ENCODE measurements around the gene CLK3.

The CLK3 gene

DNA sequence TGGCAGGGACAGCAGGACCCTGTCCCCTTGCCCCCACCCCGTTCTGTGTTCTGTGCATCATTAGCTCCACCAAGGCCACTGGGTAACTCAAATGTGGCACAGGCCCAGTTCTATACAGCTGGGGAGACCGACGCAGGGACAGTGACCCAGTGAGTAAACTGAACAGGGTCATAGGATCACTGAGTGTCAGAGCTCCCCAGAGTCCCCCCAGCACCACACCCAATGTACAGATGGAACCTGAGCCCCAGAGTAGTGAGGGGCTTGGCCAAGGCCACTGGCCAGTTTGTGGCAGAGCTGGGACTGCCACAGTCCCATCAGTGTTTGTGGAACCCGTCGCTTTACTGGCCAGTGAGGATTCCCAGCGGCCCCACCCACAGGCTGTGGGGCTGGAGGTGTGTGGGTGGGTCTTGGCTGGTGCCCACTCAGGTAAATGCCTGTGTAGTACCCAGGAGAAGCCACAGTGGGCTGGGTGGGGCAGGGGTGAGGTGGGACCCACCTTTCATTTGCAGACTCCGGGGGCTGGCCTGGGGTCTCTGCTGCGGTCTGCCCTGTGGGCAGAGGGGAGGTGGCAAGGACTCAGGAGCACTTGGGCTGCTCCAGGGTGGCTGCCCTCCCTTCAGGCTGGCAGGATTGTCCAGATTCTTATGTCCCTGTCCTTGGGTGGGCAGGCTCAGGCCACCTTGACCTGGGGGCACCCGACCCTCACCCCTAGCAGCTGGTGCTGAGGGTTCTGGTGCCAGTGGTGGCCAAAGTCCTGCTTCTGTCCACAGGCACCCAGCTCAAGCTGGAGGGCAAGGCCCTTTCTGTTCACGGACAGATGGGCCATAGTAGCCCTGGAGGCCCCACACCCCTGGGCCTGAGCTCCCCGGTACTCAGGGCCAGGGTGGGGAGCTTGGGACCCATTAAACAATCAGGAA is 11.6 kb upstream of the CLK3 start:
- no peak overlapping the region for H3K27ac ChIP-seq (ENCODE audit: low read depth, low read length)
- peaks cover 4% of the 10 kb centered on the region for H3K36me3 ChIP-seq (ENCODE audit: insufficient read depth, low read length)
- H3K27me3 ChIP-seq (ENCODE audit: insufficient read depth, low read length), result no peaks in the 10 kb centered on the region
- H3K4me1 ChIP-seq (ENCODE audit: insufficient read depth, low read length), result no peaks in the 10 kb centered on the region
- no peaks in the 10 kb centered on the region for H3K9me3 ChIP-seq (ENCODE audit: insufficient read depth, low read depth, low read length)
- 89% methylated on average over 11 of the region's 11 CpGs for WGBS
- no peak overlapping the region for H3K9ac ChIP-seq (ENCODE audit: low read depth, low read length)
- H3K4me3 ChIP-seq (ENCODE audit: low read length), result no peak overlapping the region

DNA sequence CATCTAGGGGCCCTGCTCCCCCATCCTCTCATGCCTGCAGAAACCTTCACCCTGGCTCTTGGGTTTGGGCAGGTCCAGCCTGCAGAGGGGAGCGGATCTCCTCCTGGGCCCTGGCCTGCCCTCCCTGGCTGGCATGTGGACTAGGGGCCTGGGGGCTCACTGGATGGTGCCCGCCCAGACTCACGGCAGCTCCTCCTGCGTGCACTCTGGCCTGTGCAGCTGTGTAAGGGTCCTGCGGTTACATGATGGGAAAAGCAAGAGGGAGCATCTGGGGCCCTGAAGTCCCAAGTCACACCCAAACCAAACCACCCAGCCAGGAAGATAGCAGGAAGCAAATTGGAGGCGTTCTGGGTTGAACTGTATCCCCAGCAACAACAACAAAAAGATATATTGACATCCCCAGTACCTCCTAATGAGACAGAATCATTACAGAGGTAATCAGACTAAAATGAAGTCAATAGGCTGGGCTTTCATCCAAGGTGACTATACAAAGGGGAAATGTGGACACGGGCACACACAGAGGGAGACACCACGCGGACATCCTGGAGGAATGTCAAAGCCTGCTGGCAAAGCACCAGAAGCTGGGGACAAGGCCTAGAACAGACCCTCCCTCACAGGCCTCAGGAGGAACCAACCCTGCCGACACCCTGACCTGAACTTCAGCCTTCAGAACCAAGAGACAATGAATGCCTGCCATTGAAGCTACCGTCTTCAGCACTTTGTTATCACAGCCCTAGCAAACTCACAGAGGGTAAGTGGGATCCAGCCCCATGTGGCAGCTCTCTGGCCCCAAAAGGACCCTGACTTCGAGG is 10.4 kb upstream of the CLK3 start:
- 94% methylated on average over 12 of the region's 12 CpGs for WGBS
- Histone ChIP-seq H3K27ac (ENCODE audit: low read depth, low read length) (no peak overlapping the region), H3K4me3 (ENCODE audit: low read length) (no peak overlapping the region), H3K9ac (ENCODE audit: low read depth, low read length) (no peak overlapping the region), H3K27me3 (ENCODE audit: insufficient read depth, low read length) (no peaks in the 10 kb centered on the region), H3K9me3 (ENCODE audit: insufficient read depth, low read depth, low read length) (no peaks in the 10 kb centered on the region), H3K4me1 (ENCODE audit: insufficient read depth, low read length) (no peaks in the 10 kb centered on the region), H3K36me3 (ENCODE audit: insufficient read depth, low read length) (no peaks in the 10 kb centered on the region)

DNA sequence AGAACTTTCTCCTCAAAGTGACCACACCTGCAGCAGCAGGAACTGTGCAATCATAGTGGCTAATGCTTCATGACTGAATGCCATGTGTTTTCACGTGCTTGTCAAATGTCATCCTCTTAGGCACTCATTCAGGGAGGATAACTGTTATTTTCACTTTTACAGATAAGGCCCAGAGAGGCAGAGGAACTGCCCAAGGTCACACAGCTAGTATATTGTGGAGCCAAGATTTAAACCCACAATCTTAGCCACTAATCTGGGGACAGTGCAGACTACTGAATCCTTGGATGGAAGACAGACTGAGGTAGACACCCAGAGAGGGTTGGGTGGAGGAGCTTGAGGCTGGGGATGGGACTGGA is 9.9 kb upstream of the CLK3 start:
- H3K27me3 ChIP-seq (ENCODE audit: insufficient read depth, low read length), result no peaks in the 10 kb centered on the region
- H3K36me3 ChIP-seq (ENCODE audit: insufficient read depth, low read length), result no peaks in the 10 kb centered on the region
- H3K4me3 ChIP-seq (ENCODE audit: low read length), result no peak overlapping the region
- H3K9ac ChIP-seq (ENCODE audit: low read depth, low read length), result no peak overlapping the region
- no peaks in the 10 kb centered on the region for H3K9me3 ChIP-seq (ENCODE audit: insufficient read depth, low read depth, low read length)
- 92% methylated on average over 1 of the region's 1 CpG for WGBS
- no peak overlapping the region for H3K27ac ChIP-seq (ENCODE audit: low read depth, low read length)
- no peaks in the 10 kb centered on the region for H3K4me1 ChIP-seq (ENCODE audit: insufficient read depth, low read length)

DNA sequence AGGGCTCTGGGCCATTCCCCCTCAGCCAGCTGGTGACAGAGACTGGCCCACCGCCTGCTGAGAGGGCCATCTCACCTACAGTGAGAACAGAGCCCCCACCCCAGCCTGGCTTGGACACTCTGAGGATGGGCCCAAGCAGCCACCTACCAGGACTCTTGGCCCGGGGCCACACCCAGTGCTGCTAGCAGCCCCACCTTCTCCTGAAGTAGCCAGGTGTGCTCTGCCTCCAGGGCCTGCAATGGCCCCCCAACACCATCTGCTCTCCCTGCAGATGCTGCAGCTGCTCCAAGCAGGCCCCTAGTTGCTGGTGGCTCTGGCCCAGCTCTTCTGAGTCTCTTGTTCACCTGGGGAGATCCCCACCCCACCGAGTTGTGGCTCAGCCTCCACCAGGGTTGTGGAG is 6.8 kb upstream of the CLK3 start:
- Histone ChIP-seq H3K4me3 (ENCODE audit: low read length) (no peak overlapping the region), H3K9ac (ENCODE audit: low read depth, low read length) (no peak overlapping the region), H3K4me1 (ENCODE audit: insufficient read depth, low read length) (no peaks in the 10 kb centered on the region), H3K9me3 (ENCODE audit: insufficient read depth, low read depth, low read length) (no peaks in the 10 kb centered on the region), H3K36me3 (ENCODE audit: insufficient read depth, low read length) (no peaks in the 10 kb centered on the region), H3K27ac (ENCODE audit: low read depth, low read length) (no peak overlapping the region), H3K27me3 (ENCODE audit: insufficient read depth, low read length) (peaks cover 7% of the 10 kb centered on the region; the same call in 1 of the 2 replicates)
- 91% methylated on average over 3 of the region's 3 CpGs for WGBS

DNA sequence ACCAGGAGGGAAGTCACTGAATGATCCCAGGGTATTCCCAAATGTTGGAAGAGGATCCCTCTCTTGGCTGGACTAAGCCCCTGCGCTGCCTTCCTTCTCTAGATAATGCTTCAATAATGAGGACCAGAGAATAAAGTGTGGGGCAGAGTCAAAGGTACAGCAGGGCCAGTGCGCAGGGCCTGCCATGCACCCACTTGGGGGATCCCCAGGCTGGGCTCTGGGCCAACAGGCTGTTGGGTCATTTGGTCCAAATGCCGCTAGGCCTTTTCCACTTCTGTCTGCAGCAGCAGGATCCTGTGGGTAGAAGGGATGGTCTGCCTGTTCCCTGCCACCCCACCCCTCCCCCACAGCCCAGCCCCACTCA is 5.7 kb upstream of the CLK3 start:
- Histone ChIP-seq H3K4me3 (ENCODE audit: low read length) (no peak overlapping the region), H3K27me3 (ENCODE audit: insufficient read depth, low read length) (peaks cover 7% of the 10 kb centered on the region; the same call in 1 of the 2 replicates), H3K9ac (ENCODE audit: low read depth, low read length) (no peak overlapping the region; the same call in 1 of the 2 replicates), H3K36me3 (ENCODE audit: insufficient read depth, low read length) (no peaks in the 10 kb centered on the region), H3K9me3 (ENCODE audit: insufficient read depth, low read depth, low read length) (no peaks in the 10 kb centered on the region), H3K27ac (ENCODE audit: low read depth, low read length) (no peak overlapping the region), H3K4me1 (ENCODE audit: insufficient read depth, low read length) (no peaks in the 10 kb centered on the region; the same call in 1 of the 2 replicates)
- WGBS, result 92% methylated on average over 3 of the region's 3 CpGs

DNA sequence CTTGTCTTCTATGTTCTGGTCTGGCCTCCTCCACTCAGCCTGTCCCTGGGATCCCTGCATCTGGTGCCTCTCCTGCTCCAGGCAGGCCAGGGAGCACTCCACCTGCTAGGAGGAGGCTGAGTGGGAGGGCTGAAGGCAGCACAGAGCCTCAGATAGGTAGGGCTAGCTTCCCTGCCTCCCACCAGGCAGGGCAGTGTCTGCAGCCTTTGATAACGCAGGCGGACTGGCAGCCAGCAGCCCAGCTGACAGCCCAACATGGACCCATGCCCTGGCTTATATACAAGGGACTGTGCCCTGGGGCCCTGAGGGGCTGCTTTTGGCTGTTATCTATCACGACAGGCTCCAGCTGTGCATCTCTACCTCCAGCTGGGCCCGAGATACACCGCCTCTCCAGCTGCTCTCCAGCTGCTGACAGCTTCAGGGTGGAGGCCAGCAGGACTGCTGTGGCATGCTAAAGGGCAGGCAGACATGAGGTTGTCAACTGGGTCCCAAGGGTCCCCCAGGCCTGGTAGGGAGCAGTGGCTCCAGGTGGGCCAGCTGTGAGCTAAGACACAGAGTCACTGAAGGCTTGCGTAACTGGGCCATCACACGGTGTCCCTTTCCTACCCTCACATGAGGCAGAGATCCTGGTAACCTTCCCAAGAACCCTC is 5.2 kb upstream of the CLK3 start:
- Histone ChIP-seq H3K4me1 (ENCODE audit: insufficient read depth, low read length) (no peaks in the 10 kb centered on the region; the same call in 1 of the 2 replicates), H3K36me3 (ENCODE audit: insufficient read depth, low read length) (no peaks in the 10 kb centered on the region), H3K9me3 (ENCODE audit: insufficient read depth, low read depth, low read length) (no peaks in the 10 kb centered on the region), H3K4me3 (ENCODE audit: low read length) (no peak overlapping the region), H3K27ac (ENCODE audit: low read depth, low read length) (no peak overlapping the region), H3K9ac (ENCODE audit: low read depth, low read length) (no peak overlapping the region; the same call in 1 of the 2 replicates), H3K27me3 (ENCODE audit: insufficient read depth, low read length) (peaks cover 7% of the 10 kb centered on the region; the same call in 1 of the 2 replicates)
- WGBS, result 74% methylated on average over 7 of the region's 7 CpGs

DNA sequence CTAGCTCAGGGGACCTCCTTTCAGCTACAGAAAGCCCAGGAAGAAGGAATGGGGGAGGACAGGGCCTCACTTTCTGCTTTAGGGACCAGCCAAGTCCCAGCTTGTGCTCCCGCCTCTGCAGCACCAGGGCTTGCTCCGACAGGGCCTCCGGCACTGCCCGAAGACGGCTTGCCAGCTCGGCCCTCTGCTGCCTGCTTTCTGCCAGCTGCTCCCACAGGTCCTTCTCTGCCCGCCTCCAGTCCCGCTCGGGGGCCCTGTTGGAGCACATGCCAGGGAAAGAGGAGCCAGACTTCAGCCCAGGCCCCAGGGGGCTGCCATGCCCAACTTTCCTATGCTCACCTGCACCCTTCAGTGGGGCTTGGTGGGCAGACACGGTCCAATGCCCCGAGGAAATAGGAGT is 4.3 kb upstream of the CLK3 start:
- no peaks in the 10 kb centered on the region for H3K9me3 ChIP-seq (ENCODE audit: insufficient read depth, low read depth, low read length)
- no peaks in the 10 kb centered on the region; the same call in 1 of the 2 replicates for H3K4me1 ChIP-seq (ENCODE audit: insufficient read depth, low read length)
- no peak overlapping the region for H3K9ac ChIP-seq (ENCODE audit: low read depth, low read length)
- H3K27ac ChIP-seq (ENCODE audit: low read depth, low read length), result no peak overlapping the region
- WGBS, result 94% methylated on average over 11 of the region's 11 CpGs
- H3K36me3 ChIP-seq (ENCODE audit: insufficient read depth, low read length), result no peaks in the 10 kb centered on the region
- H3K4me3 ChIP-seq (ENCODE audit: low read length), result no peak overlapping the region
- H3K27me3 ChIP-seq (ENCODE audit: insufficient read depth, low read length), result peaks cover 7% of the 10 kb centered on the region; the same call in 1 of the 2 replicates

DNA sequence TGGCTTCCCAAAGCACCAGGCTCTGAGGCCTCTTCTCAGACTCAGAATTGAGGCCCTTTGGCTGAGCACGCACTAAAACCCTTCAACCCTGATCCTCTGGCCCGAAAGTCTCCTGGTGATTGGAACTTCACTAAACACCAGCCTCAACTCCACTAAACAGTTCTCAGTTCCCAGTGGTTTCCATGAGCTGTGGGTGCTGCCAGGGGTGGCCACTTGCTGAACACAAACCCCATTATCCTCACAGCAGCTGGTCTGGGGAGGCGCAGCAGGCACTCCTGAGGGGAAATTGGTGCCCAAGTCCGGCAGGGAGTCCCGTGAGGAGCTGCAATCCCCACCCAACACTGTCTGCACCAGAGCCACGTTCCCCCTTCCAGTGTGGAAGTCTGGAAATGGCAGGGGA is 3.8 kb upstream of the CLK3 start:
- WGBS, result 93% methylated on average over 6 of the region's 6 CpGs
- no peak overlapping the region for H3K4me3 ChIP-seq (ENCODE audit: low read length)
- peaks cover 7% of the 10 kb centered on the region; the same call in 1 of the 2 replicates for H3K27me3 ChIP-seq (ENCODE audit: insufficient read depth, low read length)
- H3K27ac ChIP-seq (ENCODE audit: low read depth, low read length), result no peak overlapping the region
- no peak overlapping the region for H3K9ac ChIP-seq (ENCODE audit: low read depth, low read length)
- H3K9me3 ChIP-seq (ENCODE audit: insufficient read depth, low read depth, low read length), result no peaks in the 10 kb centered on the region
- no peaks in the 10 kb centered on the region for H3K36me3 ChIP-seq (ENCODE audit: insufficient read depth, low read length)
- peaks cover 3% of the 10 kb centered on the region; the same call in 1 of the 2 replicates for H3K4me1 ChIP-seq (ENCODE audit: insufficient read depth, low read length)

DNA sequence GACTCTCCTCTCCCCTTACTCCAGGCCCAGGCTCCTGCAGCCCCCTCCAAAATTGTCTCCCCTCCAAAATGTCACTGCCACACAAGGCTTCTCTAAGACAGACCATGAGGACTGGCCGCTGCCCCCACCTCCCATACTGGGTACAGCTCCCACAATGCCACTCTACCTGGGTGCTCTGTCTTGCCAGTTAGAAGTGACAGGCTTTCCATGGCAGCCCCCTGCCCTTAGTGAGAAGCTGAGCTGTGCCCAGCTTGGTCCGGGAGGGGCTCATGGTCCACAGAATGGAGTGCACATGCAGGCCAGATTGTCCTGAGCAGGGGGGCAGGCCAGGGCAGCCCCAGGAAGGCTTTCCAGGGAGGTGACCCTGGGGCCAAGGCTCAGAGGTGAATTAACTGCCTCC is 3.0 kb upstream of the CLK3 start:
- Histone ChIP-seq H3K4me1 (ENCODE audit: insufficient read depth, low read length) (peaks cover 6% of the 10 kb centered on the region; the same call in 1 of the 2 replicates), H3K27ac (ENCODE audit: low read depth, low read length) (no peak overlapping the region), H3K9me3 (ENCODE audit: insufficient read depth, low read depth, low read length) (no peaks in the 10 kb centered on the region), H3K9ac (ENCODE audit: low read depth, low read length) (no peak overlapping the region), H3K36me3 (ENCODE audit: insufficient read depth, low read length) (no peaks in the 10 kb centered on the region), H3K27me3 (ENCODE audit: insufficient read depth, low read length) (peaks cover 7% of the 10 kb centered on the region; the same call in 1 of the 2 replicates), H3K4me3 (ENCODE audit: low read length) (no peak overlapping the region)
- WGBS, result 85% methylated on average over 2 of the region's 2 CpGs

DNA sequence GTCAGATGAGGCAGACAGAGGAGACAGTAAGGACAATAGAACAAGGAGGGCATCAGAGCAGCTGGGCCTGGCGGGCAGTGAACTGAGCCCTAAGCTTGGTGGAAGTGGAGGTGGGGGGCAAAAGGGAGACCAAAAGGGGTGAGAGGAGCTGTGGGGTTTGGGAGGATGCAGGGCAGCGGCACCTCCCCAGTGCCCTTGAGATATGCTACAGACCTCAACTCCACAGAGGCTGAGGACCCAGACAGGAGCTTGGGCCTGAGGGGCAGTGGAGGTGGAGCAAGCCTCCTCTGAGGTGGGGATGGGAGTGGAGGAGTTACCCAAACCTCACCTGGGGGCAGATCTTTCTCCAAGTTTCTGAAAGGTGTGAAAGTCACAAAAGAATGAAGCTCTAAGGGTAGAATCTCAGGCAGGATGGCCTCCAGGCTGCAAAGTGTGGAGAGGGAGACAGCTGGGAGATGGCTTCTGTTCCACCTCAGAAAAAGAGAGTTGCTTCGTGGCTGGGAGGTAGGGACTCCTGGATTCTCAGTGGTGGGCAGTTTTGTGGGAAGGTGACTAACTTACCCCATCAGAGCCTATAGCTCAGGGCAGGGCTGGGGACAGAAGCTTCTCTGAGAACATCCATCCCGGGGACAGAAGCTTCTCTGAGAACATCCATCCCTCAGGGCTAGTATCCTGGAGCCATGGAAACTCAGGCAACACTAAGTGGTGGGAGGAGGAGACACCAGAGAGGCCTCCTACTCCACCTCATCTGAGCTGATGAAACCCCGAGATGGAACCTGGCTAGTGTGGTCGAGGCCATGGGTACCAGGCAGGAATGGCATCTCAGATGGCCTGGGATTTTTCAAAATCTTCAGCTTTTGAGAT is 2.3 kb upstream of the CLK3 start:
- Histone ChIP-seq H3K4me3 (ENCODE audit: low read length) (no peak overlapping the region), H3K9ac (ENCODE audit: low read depth, low read length) (no peak overlapping the region), H3K4me1 (ENCODE audit: insufficient read depth, low read length) (peaks cover 6% of the 10 kb centered on the region; the same call in 1 of the 2 replicates), H3K27ac (ENCODE audit: low read depth, low read length) (no peak overlapping the region), H3K27me3 (ENCODE audit: insufficient read depth, low read length) (peaks cover 7% of the 10 kb centered on the region; the same call in 1 of the 2 replicates), H3K36me3 (ENCODE audit: insufficient read depth, low read length) (no peaks in the 10 kb centered on the region), H3K9me3 (ENCODE audit: insufficient read depth, low read depth, low read length) (no peaks in the 10 kb centered on the region)
- 92% methylated on average over 6 of the region's 6 CpGs for whole genome bisulfite sequencing
